Purkinje cell (primary cell): ENCODE data around the gene RERG. TPM values are rescaled to one million over a fixed set of nuclear protein-coding genes. Genes with fewer than 3 reads are reported as not detected.

Experiments
- polyA plus RNA-seq: library from polyadenylated mRNA; unstranded; fragments of >200 nt; fragmentation: Nextera tagmentation; gene quantifications from 2 replicates; pipeline ENCODE4 v1.2.1, GENCODE V29; 2014

Gene RERG
- polyA plus RNA-seq = 4.2 and 14.3 TPM in 2 replicates

GRCh38 chr12:15220915-15221885 is at the start of gene RERG:
TSS of gene RERG (minus strand) at chr12:15221417. CDS start at chr12:15217489, 3,928 bp downstream.

Other genes with a start within 250 kb of the RERG start
- gene PDE6H, start 248.4 kb downstream of the RERG start, polyA plus RNA-seq = not detected in 2 replicates
- 6.8 TPM in 1 of 2 replicates, not detected in the other for gene PTPRO, start 101.1 kb upstream of the RERG start, polyA plus RNA-seq